Stimulated activated naive CD4-positive, alpha-beta T cell (primary cell): Measurements from ENCODE around the gene GATB.

Source experiments
- DNase-seq, 6 experiments: peaks; one replicate each; lab custom pipeline; 2025; lab: John Stamatoyannopoulos, UW

Gene GATB

GRCh38 chr4:151729731-151730559 lies 30.9 kb downstream of the GATB start:
- DNase-seq = no peak

- no peak for DNase-seq
Observed at GRCh38 chr4:151728679-151729078, 32.1 kb downstream of the GATB start.

GRCh38 chr4:151728006-151728405 lies 32.8 kb downstream of the GATB start:
- no peak for DNase-seq

- no peak for DNase-seq
Observed at GRCh38 chr4:151727365-151727764, 33.4 kb downstream of the GATB start.

DNA sequence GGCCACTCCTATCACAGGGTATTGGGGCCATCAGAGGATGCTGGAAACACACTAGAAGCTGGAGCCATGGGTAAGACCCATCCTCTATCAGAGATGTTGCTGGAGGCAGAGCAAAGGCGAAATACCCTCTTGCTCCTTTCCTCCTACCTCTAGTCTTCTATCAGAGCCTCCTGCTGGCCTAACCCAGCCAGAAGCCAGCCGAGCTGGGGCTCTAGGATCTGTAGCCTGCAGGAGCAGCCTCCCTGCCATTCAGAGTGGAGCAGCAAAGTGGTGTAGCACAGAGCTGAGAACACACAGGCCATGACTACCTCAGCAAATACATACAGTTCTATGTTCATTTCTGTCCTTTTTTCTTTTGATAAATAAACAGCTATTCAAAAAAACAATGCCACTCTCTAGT lies 35.7 kb downstream of the GATB start:
- DNase-seq = no peak

DNA sequence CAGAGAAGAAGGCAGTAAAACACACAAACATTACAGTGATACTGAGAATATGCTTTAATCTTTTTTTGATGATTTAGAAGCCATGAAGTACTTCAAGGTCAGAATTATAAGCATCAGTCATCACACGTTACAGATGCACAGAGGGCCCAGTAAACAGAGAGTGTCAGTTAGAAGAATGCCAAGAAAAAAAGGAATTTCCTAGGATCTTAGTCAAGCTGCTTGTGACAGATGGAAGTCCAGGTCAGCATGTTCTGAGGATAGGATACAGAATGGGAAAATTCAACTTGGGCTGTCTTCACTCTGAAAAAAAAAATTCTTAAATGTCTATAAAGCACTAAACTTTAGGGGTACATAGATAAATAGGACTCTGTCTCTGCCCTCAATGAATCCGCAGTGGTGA lies 38.9 kb downstream of the GATB start:
- no peak for DNase-seq

DNA sequence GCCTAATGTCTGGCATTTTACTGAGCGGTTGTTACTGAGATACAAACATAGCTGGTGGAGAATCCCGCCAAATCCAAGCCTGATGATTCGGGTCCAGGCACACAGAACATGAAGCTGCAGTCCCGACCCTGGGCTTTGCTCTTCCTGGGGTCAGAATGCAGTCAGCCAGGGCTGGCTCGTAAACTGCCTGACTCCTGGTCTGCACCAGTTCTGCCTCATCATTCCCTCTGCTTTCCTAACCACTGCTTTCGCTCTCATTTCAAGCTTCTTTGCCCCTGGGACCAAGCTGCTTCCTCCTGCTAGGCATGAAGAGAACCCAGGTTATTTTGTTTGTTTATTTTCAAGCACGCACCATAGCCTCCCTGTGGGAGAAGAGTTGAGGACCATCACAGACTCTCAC lies 39.3 kb downstream of the GATB start:
- DNase-seq = no peak

GRCh38 chr4:151719956-151720334 lies 40.9 kb downstream of the GATB start:
- DNase-seq = no peak

GRCh38 chr4:151718984-151719955 lies 41.5 kb downstream of the GATB start:
- DNase-seq = no peak

- DNase-seq = no peak
Observed at GRCh38 chr4:151717909-151718628, 42.7 kb downstream of the GATB start.

DNA sequence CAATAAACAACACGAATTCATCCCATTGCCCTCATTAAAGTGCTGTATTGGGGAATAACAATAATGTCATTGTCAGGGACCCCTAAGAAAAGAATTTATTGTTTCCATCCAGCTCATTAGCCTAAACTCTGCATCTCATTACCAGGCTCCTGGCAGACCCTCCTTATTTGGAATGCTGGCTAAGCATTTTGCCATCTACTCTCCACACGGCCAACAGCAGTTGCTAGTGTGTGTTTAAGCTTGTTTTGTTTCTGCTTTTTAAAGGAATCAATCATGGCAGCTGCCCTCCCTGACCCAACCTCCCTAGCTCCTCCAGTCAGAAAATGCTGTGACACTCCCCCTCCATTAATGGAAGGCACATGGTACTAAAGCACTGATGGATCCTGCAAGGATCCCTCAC lies 43.5 kb downstream of the GATB start:
- no peak for DNase-seq

DNA sequence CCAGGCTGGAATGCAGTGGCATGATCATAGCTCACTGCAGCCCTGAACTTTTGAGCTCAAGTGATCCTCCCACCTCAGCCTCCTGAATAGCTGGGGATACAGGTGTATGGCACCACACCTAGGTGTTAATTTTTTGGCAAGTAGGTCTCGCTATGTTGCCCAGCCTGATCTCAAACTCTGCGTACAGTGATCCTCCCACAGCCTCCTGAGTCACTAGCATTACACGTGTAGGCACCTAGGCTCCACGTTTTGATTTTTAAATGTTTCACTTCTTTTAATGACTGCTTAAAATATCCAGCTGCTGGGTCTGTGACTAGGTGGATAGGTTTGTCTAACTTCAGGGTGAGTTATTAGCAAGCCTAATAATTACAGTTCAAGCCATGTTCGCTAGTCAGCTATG lies 44.5 kb downstream of the GATB start:
- no peak for DNase-seq

GRCh38 chr4:151715881-151716280 lies 44.9 kb downstream of the GATB start:
- no peak for DNase-seq

GRCh38 chr4:151712777-151713176 lies 48.0 kb downstream of the GATB start:
- no peak for DNase-seq

DNA sequence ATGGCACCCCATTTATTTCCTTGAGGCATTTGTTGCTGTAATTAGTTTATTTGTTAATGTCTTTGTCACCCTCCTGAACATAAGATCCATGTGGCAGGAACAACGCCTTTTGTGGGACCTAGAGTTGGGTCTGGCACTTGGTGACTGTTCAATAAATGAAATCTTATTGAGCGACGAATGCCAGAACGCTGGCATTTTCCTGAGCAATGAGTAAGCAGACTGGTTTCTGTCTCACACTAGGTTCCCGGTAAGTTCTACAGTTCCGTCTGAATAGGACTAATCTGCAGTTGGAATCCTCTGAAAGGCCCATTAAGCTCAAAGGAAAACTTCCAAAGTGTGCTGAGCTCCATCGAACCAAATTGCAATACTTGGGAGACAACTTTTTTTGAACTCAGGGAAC lies 49.2 kb downstream of the GATB start:
- no peak for DNase-seq

GRCh38 chr4:151709587-151709986 lies 51.2 kb downstream of the GATB start:
- no peak for DNase-seq

DNA sequence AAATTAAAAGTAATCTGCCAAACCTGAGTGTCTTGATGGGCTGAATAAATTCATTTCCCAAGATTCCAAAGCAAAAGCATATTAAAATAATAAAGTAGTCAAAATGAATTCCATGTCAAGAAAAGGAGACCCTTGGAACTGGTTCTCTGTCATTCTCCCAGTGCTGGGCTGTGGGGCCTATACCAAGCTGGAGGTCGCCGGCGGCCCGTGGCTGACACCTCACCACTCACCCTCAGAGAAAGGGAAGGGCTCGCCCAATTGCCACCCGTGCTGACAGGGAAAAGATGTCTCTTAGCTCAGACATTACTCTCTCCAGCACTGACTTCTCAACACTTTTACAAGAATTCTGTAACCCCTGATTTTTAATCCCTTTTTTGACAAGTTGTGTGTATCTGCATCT lies 51.7 kb downstream of the GATB start:
- no peak for DNase-seq

GRCh38 chr4:151708100-151708499 lies 52.7 kb downstream of the GATB start:
- no peak for DNase-seq

DNA sequence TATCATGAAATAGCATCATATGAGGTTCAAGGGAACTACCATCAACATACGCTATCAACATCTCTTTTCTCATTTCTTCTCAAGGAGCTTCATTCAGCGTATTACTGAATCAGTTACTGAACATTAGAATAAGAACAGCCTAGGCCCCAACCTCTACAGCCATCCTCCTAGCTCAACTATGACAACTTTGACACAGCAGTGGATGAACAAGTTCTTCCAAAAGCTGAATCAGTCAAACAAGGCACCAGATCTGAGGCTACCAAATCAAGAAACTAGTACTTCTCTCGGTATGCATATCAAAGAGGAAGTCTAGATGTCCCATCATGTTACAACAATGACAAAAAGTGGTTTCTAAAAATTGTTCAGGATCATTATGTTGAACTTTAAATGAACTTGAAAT lies 57.4 kb downstream of the GATB start:
- no peak for DNase-seq

DNA sequence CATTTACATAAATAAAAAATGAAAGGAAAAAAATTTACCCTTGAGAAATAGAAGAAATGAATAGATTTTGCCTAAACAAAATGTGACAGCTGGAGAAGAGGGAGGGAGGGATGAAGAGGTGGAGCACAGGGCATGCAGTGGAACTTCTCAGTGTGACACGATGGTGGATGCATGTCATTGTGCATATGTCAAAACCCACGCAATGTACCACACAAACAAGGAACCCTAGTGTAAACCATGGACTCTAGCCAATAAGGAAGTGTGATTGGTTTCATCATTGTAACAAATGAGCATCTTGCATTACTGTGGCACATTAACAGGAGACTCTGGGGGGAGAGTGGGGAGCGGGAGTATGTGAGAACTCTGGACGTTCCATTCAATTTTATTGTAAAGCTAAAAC lies 58.6 kb downstream of the GATB start:
- DNase-seq = no peak

- peak in 2 of 6 experiments; percentile 8 to 12 for DNase-seq
Observed at GRCh38 chr4:151700566-151701316, 60.1 kb downstream of the GATB start.

DNA sequence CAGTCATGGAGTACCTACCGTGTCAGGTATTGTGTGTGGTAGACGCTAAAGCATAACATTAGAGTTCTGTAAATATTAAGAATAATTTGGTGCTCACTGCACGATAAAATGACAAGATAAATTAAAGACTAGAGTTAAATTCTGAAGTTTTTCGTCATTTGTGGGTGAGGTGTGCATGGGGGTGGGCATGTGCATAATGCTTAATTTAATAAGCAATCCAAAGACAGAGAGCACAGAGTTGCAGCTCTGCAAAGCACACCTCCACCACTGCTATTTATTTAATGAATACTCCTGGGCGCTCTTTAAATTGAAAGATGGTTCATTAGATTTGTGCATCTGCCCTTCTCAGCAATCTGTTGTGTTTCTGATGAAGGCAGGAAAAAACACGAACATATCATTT lies 62.6 kb downstream of the GATB start:
- DNase-seq = no peak
